DMS153 treated with DMSO at 0.1 percent for 48 hours (cell line): ENCODE measurements around the gene PPP2R2B.
"Not testable (repeated sequence)": the region's sequence is repeated elsewhere in the genome, so short reads cannot be mapped to it uniquely, and the experiment has no call there.

Experiments
- DNase-seq: peaks from one replicate; lab custom pipeline; 2025; ENCODE audit not compliant: unreplicated experiment; lab: John Stamatoyannopoulos, UW

PPP2R2B gene

GRCh38 chr5:146751781-146752401 lies 126.7 kb downstream of the PPP2R2B start:
- no peak for DNase-seq

DNA sequence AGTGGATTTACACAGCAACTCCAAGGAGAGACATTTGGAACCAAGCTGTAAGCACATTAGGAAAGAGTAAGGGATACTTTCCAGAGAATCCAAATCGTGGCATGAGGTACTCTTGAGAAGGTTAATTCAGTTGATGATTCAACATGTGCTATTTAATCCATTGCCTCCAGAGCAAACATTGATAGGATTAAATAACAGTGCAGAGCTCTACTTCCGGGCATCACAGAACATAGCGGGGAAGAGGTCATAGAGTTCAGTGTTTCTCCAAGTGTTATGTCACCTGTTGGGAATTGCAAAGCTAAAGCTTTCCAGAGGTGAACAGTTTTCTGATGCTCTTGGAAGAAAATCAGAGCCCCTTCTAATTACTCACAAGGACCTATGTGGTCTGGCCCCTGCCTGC lies 127.5 kb downstream of the PPP2R2B start:
- no peak for DNase-seq

- no peak for DNase-seq
Measured at GRCh38 chr5:146748533-146748932, 130.0 kb downstream of the PPP2R2B start.

DNA sequence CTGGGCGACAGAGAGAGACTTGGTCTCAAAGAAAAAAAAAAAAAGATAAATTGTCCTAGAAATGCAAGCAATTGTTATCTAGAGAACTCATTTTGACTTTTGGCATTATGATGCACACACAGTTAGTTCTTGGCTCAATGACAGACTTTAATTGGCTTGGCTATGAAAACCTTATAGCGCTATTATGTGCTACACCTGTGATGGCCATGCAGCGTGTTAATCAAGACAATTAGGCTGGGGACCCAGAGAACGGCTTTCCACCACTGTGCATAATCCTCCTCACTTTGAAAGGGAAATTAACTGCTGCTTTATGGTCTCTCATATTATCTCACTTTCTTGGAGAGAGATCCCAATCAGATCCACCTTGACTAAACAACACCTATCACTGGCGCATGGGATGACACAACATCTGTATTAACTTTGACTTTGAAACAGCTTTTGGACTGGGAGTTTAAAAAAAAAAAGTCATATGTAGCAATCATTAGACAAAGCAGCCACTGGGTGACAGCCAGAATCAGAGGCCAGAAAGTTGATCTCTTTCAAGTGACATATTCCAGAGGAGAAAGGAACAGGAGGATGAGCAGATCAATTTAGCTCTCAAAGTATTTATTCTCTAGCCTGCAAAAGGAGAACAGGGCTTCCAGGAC lies 132.5 kb downstream of the PPP2R2B start:
- no peak for DNase-seq

DNA sequence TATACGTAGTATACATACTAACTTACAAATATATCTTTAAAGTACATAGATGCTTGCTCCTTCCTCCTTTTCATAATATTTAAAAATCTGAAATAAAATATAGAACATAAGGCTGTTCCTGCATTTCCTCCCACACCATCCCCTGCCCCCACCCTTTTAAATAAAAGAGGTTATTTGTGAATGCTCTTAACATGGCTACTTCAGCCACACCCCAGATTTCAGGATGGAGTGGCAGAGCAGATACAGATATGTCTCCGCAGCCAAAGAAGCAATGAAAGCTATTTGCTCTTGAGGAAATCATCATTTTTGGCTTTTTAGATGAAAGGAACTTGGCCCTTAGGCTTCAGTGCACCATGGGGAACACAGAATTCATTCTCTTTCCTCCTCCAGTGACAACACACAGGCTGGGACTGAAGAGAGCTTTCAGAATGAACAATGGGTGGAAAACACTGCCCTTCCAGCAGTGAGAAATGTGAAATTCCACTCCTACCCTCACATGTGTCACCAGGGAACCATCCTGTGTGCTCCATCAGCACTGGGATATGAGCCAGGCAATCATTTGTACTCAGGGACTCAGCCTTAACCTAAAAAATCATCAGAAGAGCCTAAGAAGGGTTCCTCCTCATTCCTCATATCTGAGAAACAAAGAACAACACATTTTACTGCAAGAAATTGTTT lies 134.3 kb downstream of the PPP2R2B start:
- no peak for DNase-seq

DNA sequence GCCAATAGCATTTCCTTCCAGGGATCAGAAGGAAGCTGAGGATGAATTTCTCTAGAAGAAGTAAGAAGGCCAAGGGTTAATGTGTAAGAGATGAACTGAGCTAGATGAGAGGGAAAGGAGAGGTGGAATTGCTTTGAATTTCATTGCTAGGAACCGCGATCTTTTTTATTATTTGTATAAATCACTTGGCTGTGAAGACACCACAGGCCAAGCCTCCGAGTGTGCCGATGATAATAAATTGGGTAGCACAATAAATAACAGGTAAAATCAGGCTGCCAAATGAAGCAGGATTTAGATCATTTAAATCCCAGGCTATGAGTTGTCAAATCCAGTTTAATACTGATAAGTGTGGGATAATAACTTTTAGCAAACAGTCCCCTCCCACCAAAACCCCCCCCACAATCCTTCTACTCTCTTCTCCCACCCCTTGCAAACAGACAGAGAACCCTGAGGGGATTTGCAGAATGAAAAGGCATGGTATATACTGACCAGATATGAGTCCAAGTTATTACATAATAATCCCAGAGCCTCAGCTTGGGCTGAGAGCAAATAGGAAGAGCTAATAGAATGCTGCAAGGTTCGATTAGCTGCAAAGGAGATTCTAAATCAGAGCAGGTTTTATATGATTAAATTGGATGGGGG lies 143.5 kb downstream of the PPP2R2B start:
- DNase-seq, result no peak

DNA sequence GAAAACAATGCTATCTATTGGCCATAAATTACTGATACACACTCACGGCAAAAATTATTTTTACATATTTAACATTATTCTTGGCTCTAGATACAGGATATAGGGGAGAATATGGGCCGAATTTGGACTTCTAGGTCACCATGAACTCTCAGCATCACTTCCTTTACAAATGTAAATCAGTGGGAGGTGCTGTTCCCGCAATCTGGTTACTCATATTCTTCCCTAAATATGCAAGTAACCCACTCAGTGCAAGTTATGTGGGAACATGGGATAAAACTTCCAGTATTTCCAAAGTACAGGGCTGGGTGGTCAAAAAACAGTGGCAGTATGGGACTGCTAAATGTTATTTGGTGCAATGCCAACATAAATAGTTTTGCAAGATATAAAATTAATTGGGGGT lies 145.6 kb downstream of the PPP2R2B start:
- DNase-seq, result no peak

GRCh38 chr5:146731909-146732659 lies 146.5 kb downstream of the PPP2R2B start:
- no peak for DNase-seq

DNA sequence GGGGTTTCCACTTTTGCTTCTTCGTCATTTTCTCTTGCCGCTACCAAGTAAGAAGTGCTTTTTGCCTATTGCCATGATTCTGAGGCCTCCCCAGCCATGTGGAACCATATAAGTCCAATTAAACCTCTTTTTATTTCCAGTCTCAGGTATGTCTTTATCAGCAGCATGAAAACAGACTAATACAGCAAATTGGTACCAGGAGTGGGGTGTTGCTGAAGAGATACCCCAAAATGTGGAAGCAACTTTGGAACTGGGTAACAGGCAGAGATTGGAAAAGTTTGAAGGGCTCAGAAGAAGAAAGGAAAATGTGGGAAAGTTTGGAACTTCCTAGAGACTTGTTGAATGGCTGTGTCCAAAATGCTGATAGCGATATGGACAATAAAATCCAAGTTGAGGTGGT lies 149.8 kb downstream of the PPP2R2B start:
- DNase-seq, result not testable (repeated sequence)

DNA sequence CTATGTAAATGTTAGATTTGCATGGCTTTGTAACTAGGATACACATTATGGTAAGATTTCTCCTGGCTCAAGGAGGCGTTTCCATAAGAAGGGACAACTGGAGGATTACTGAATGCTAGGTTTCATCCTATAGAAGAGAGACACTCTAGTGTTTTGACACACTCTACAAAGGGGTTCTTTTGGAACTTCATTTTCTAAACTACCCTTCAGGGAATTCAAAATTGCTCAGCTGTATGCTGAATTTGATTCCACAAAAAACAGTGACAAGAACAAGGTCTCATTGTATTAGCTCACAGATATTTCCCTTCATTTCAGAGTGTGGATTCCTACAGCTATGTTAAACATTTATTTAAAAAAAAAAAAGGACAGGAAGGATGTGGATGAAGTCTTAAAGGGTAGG lies 151.7 kb downstream of the PPP2R2B start:
- DNase-seq, result no peak

- no peak for DNase-seq
Measured at GRCh38 chr5:146726020-146726419, 152.5 kb downstream of the PPP2R2B start.

GRCh38 chr5:146725025-146725424 lies 153.5 kb downstream of the PPP2R2B start:
- no peak for DNase-seq

DNA sequence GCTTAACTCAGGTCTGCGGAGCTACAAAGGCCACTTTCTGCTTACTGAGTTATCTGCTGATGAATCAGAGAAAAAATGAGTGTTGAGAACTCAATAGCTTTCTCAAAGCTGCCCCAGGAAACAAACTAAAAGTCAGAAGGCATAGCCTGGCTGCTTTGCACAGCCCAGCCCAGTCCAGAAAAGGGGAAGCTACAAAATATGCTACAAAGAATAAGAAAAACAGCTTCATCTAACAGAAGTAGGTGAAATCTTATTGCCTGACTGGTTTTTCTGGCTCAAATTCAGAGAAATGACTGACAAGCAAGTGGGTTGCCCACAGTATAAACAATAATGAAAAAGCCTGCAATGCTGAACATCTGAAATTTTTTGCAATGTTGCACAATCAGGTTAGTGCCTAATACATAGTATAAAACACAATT lies 156.2 kb downstream of the PPP2R2B start:
- no peak for DNase-seq

DNA sequence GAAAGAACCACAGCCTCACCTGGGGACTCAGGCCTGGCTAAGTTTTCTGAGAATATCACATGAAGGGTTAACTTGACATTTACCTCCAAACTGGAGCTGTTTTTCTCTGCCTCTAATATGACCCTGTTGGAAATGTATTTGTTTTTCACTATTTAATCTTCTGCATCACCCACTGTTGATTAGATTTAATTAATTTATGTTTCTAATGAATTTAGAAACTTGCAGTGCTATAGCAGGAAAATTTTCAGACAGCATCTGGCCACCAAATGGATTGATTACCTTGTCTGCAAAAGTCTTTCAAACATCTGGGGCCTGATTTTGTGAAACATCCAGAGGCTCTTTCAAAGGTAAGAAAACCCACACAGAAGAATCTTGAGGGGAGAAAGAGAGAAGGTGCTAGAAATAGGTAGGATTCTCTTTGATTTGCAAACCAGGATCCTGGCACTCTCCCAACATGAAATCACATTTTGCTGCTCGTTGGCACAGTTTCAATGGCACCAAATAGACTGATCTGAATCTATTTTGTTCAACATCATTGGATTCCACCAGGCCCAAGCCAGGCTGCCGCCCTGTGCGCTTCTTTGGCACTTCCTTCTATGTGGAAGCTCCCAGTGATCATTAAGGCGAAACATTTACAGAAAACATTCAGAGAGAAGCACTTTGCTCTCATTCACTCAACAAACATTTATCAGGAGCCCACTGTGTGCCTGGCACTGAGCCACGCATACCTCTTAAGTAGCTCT lies 157.3 kb downstream of the PPP2R2B start:
- DNase-seq, result no peak

GRCh38 chr5:146720107-146720506 lies 158.4 kb downstream of the PPP2R2B start:
- no peak for DNase-seq

DNA sequence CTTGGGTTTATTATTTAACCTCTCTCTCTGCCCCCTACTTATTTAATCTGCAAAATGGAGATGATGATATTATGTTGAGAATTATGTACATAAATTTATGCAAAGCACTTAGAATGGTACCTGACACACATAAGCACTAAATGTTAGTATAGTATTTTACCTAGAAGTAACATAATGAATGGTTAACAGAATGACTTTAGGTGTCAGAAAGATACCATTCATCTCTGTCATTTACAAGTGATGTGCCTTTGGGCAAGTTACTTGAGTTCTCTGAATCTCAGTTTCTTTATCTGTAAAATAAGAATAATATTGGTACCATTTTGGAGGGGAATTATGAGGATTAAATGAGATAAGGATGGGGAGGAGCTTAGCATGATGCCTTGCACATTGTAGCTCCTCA lies 159.4 kb downstream of the PPP2R2B start:
- no peak for DNase-seq

DNA sequence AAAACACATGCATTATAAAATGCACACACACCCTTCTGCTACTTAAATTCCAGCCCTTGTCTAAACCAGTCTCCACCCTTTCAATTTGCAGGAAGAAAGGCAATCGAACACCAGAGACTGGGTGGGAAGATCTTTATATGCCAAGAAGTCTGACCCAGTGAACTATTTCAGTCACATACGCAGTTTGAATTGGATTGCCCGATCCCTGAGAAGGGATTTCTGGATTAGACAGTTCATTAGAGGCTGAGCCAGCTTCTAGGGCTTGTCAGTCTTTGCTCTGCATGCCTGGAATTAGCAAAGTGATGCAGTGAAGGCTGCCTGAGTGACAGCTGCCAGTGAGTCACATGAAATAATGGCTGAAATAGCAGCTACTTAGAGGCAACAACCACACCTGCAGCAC lies 159.9 kb downstream of the PPP2R2B start:
- no peak for DNase-seq

- DNase-seq, result no peak
Measured at GRCh38 chr5:146717951-146718350, 160.6 kb downstream of the PPP2R2B start.

DNA sequence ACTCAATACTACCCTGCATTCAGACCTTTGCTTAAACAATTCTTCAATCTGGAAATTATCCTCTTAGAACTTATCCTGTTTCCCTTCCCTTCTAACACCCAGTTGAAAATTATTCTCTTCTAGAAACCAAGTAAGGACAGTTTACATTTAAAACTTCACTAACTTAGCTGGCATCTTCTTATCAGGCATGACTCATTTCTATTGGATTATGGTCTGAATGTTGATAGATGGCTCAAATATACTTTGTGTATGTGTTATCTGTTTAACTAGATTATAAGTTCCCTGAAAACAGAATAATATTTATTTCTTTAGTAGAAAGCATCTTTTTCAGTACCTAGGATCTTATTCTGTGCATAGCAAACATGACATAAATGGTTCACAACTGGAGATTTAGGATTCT lies 161.9 kb downstream of the PPP2R2B start:
- DNase-seq, result no peak

GRCh38 chr5:146710348-146710747 lies 168.2 kb downstream of the PPP2R2B start:
- DNase-seq, result no peak

DNA sequence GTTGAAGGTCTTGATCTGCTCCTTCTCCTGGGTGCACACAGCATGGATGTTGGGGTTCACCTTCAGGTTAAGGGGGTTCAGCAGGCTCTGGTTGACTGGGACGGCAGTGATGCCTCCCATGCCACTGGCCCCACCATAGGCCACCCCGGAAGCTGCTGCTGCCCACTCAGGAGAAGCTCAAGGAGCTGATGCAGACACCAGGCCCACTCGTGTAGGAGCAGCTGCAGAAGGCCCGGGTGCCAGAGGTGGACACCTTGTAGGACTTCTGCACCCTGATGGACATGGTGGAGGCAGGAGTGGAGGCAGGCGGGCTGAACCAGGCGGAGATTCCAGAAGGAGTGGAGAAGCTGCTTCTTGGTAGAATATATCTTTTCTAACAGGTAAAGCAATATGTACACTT lies 171.2 kb downstream of the PPP2R2B start:
- no peak for DNase-seq
